DLD1 (cell line): ENCODE results near the gene DGLUCY.
"Not testable (repeated sequence)": the region's sequence is repeated elsewhere in the genome, so short reads cannot be mapped to it uniquely, and the experiment has no call there.

Experiments used
- in situ Hi-C: cut with HindIII; loops from 2 replicates; pipeline ENCODE4 v1.10.0; 2017; ENCODE audit warnings: low sequenced_read_pairs

Gene DGLUCY

DNA sequence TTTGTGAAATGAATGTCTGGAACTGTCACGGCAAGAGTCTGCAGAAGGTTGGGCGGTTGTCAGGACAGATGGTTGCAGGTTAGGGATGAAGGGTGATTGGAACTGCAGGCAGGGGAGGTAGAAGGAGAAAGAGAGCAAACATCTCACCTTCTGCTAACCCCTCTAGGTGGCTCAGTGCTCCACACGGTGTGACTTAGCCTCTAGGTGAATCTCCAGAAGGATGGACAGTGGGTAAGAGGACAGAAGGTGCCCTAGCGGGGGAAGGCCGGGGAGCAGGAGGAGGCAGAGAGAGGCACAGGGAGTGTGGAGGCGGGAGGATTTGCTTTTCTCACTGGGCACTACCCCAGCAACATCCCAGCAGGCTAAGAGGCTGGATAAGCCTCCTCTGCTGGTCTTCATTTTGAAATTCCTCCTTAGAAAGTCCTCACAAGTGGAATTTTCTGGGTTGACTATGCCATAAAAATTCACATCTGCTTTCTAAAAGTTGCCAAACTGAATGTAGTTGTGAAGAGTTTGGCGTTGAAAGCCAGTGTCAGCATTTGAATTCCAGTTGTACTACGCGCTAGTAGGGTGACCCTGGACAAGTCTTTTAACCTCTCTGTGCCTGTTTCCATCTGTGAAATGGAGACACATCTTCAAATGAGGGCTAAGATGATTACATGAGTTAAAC, 141.3 kb downstream of the DGLUCY start:
- in situ Hi-C loops = no loop called here

DNA sequence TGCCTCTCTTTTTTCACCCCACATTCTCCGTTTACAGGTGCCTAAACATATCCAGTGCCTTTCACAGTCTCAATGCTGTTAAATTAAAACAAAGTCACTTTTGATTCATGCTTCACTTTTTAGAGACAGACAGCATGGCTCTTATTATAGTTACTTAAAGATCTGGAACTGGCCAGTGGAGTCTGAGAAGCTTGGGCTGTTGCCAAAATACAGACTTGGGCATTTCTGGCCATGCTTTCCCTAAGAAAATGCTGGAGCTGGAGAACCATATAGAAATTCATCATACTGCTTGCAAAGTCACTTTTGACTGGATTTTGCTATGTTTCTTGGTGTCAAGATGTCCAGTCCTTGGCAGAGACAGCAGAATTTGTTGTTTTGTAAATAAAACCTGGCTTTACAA, 142.8 kb downstream of the DGLUCY start:
- in situ Hi-C loops = no loop called here

DNA sequence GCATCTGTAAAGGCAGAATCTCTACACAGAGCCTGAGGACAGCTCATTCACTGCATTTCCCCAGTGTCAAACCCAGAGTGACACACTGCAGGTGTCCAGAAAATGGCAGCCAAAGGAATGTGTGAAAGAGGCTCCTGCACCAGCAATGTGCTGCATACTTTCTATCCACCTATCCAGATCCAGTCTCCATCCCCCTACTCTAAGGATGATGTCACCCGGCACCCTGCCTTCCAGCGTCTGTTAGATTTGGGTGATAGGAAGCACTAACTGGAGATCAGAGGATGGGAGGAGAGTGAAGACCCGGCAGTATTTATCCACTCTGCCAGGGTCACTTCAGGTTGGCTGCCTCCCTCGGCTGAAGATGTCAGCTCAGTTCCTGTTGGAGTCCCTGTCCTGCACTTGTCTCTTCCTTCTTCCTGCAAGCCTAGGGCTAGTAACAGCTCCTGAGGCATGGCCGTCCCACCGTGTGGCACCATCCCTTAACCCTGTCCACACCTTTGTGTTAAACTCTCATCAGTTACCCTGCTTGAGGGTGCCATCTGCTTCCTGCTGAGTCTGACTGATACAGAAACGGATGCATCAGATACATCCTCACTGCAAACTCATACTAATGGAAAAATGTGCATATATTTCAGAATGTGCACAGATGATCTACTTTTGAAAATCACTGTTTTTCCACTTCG, 143.6 kb downstream of the DGLUCY start:
- in situ Hi-C loops = no loop called here

DNA sequence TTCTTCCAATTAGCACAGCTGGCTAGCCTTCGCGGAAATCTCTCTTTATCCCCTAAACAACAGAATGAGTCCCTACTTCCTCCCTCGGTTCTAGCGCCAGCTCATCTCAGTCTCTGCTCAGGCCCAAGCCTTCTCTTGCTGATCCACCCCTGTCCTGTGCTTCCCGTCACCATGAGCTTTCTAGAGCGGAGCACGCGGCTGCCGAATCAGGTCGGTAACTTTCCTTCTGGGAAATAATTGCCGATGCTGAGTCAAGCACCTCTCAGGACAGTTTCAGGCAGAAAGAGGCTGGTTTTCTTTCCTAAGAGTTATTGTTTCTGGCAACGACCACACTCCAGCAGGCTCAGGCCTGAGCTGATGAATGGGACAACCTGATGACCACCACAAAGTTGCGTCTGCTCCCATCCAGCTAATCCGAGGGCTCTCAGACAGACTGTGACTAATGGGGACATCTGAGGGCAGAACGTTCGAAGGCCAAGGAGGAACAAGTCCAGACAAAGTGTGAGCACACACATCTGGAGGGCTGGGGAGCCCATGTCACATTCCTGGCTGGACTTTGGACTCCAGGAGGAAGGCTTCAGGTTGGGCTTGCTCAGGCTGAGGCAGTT, 144.2 kb downstream of the DGLUCY start:
- in situ Hi-C loops = no loop called here

DNA sequence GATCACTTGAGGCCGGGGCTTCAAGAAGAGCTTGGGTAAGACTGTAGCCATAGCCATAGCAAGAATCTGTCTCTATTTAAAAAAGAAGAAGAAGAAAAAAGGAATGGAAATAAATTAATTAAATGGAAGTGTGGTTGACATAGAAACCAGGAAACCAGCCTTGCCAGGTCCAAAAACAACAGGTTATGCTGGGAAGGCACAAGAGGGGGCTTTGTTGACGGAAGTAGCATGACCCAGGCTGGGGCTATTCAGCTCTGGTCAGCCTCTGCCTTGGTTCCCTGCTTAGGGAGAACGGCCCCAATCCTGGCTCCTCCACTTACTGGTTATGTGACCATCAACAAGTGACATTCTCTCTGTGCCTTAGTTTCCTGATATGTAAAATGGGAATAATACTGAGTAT, 145.0 kb downstream of the DGLUCY start:
- in situ Hi-C loops = no loop called here

DNA sequence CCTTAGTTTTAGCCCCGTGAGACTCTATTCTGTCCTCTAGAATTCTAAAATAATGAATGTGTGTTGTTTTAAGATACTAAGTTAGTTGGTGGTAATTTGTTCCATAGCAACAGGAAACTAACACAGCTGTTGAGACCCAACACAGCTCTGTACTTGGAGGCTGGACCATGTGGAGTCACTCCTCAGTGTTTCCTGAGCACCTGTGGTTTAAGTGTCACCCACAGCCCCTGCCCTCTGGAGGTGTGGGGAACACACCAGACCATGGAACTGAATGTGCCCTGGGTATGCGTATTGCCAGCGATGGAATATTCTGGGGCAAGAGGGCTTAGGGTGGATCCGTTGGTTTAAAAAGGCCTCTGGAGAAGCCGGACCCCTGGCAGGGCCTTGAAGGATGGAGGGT, 147.2 kb downstream of the DGLUCY start:
- in situ Hi-C loops = no loop called here

DNA sequence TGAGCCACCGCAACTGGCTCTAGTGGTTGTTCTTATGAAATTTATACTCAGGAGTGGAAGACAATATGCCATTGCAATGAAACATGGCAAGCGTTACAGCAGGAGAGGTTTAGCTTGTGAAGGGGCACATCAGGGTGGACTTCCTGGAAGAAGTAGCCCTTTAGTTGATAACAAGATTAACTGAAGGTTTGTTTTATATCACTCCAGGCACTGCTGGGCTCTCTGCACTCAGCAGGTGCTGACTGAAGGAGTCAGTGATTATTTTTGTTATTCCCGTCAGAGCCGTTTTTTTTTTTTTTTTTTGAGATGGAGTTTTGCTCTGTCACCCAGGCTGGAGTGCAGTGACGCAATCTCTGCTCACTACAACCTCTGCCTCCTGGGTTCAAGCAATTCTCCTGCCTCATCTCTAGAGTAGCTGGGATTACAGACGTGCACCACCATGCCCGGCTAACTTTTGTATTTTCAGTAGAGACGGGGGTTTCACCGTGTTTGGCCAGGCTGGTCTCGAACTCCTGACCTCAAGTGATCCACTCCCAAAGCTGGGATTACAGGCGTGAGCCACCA, 148.2 kb downstream of the DGLUCY start:
- in situ Hi-C loops = no loop called here

DNA sequence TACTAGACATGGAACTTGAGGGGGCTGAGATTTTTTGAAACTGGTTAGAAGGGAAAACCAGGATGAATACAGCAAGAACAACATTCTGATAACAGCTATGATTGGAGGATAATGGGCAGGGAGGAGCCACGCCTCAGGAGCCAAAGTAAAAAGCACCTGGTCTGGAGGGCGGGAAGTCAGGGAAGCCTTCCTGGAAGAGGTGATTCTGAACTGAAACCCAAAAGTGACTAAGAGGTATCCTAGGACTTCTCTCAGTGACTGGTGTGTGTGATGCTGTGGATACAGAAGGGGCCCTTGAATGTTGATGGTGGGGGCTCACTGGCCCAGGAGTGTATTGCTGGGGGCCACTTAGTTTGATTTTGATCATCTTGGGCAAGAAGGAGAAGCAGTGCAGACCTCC, 149.5 kb downstream of the DGLUCY start:
- in situ Hi-C loops = no loop called here

DNA sequence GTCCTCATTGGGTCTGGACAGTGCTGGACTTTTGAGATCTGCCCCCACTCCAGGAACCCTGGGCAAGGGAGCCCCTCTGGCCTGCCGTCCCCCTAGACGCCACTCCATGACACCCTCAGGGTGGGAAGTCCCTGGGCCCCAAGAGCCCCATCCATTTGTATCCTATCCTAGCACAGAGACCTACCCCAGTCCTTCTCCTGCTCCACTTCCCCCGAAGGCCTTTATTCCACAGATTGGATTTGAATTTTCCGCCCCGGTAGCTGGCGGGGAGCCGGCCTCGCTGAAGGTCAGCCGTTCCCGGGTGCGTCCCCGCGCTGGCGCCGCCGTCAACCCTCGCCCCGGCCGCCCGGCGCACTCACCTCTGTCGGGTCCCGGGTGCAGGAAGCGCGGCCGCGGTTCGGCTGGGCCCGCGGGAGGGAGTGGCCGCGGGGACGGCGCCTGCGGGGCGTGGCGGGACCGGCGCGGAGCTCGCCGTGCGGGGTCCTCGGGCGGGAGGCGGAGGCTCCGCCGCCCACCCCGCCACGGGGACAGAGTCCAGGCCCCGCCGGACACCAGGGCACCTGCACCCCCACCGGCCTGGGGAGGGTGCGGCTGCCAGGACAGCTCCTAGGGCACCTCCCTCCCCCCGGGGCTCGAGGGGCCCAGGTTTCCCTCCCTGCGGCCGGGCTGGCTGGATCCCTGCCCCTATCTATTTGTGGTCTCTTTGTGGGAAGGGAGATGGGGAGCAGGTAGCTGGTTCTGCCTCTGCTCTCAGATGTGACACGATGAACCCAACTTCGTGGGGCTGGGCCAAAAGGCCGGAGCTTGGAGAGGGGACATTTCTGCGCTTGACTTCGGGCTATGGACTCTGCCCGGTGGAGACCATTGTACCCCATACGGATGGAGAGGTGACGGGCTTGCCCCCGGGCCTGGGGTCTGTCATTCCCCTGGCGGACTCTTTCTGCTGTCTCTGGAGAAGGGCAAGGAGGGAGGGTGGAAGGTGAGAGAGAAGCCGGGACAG, 150.6 kb downstream of the DGLUCY start:
- in situ Hi-C loops = no loop called here

DNA sequence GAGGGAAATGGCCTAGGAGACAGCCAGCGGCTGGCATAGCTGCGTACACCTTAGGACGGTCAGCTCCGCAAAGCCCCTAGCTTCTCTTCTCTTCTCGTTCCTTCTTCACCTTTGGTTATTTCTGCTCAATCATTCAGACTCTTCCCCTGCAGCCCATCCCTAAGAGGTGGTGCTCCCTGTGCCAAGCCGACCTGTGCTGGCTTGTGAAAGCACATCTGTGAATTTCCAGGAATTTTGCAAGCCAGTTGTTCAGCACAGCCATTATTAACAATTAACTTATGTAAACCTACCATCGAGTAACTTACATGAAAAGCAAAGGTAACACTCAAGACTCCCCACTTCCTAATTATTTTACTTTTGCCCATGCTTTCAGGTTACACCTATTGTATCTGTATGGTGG, 151.5 kb downstream of the DGLUCY start:
- in situ Hi-C loops = no loop called here

DNA sequence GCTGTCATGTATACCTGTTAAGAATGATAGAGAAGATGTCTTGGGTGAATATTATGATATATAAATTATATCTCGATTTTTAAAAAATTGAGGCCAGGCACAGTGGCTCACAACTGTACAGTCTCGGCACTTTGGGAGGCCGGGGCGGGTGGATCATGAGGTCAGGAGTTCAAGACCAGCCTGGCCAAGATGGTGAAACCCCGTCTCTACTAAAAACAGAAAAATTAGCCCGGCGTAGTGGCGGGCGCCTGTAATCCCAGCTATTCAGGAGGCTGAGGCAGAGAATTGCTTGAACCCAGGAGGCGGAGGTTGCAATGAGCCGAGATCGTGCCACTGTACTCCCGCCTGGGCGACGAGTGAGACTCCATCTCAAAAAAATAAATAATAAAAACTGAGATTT, 152.4 kb downstream of the DGLUCY start:
- in situ Hi-C loops = not testable (repeated sequence)

DNA sequence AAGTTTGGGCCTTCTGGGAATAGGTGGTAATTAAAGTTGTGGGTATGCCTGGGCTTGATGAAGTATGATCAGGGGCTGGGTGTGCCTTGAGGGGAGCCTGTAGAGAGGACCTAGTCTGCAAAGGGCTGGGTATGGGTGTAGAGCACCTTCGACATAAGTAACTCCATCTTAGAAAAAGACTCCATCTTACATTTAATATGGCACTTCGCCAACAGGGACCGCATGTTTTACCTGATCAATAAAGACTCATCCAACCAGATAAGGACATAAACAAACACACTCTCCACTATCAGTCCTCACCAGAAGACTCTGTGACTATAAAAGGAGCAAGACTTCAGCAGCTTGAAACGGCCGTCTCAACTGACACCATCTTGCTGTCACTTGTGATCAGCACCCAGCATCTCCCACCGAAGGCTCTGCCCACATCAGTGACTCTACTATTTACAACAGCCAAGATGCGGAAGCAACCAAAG, 154.1 kb downstream of the DGLUCY start:
- in situ Hi-C loops = no loop called here

DNA sequence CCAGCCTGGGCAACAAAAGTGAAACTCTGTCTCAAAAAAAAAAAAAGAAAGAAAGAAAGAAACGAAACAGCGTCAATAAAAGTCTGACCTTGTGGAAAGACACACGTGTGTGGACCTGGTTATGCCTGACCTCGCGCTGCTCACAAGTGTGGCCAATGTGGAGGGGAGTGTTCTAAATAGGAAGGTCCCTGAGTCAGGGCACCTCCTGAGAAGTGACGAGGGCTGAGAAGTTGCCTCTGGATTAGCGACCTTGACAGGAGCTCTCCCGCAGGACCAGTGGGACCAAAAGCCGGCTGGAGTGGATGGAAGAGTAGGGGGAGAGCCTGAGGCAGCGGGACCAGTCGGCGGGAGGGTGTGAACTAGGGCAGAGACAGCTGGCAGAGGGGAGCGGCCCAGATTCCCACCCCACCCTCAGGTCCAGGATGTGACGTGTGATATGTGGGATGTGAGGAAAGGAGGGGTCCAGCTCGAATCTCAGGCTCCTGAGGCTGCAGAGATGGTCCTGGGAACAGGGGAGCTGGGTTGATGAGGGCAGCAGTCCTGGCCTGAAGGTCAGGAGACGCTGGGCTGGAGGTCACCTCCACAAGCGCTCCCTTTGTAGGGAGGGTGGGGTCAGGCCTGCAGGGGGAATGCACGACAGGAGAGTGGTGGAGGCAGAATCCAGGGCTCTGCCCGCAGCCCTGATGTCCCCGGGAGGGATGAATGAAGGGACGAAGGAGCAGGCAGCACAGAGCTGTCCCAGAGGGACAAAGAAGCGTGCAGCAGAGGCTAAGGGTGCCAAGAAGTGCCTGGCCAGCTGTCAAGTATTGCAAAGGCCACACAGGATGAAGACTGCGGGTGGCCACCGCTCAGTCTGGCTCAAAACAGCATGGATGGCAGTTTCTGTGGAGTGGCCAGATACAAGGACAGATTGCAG, 155.5 kb downstream of the DGLUCY start:
- in situ Hi-C loops = no loop called here

DNA sequence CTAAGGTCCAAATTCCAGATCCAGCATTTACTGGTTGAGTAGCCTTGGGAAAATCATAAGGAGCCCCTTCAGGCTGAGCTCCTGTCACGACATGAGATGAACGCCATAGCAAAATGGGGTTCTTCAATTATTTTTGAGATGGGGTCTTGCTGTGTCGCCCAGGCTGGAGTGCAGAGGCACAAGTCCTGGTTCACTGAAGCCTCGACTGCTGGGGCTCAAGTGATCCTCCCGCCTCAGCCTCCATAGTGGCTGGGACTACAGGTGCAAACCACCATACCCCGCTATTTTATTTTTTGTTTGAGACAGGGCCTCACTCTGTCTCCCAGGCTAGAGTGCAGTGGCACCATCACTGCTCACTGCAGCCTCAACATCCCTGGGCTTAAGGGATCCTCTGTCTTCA, 156.3 kb downstream of the DGLUCY start:
- in situ Hi-C loops = no loop called here

DNA sequence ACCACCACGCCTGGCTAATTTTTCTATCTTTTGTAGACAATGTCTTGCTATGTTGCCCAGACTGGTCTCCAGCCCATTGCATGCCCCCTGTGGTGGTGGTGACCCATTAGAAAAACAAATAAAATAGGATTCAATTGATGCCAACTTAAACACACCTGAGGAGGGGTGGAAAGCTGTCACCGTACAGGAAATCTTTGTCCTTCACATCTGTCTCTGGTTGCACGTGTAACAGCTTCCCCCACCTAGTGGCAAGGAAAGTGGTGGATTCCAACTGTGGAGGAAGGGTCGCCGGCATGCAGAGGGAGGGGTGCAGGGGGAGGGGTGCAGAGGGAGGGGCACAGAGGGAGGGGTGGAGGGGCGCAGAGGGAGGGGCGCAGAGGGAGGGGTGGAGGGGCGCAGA, 156.7 kb downstream of the DGLUCY start:
- in situ Hi-C loops = no loop called here

DNA sequence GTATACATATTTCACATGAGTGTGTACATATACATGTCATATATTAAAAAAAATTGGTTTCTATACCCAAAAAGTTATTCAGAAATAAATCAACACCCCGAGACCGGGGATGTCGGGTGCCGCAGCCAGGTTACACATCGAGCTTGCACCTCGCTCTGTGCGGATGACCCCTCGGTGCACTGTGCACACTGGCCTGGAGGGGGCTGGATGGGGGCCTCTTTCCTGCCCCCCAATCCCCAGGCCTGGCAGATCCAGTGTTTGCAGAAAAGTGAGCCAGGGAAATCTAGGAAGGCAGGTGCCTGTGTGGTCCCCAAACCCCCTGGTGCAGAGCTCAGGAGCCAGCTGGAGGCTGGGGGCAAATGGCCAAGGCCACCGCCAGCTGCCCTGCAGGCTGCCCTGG, 157.8 kb downstream of the DGLUCY start:
- in situ Hi-C loops = no loop called here

DNA sequence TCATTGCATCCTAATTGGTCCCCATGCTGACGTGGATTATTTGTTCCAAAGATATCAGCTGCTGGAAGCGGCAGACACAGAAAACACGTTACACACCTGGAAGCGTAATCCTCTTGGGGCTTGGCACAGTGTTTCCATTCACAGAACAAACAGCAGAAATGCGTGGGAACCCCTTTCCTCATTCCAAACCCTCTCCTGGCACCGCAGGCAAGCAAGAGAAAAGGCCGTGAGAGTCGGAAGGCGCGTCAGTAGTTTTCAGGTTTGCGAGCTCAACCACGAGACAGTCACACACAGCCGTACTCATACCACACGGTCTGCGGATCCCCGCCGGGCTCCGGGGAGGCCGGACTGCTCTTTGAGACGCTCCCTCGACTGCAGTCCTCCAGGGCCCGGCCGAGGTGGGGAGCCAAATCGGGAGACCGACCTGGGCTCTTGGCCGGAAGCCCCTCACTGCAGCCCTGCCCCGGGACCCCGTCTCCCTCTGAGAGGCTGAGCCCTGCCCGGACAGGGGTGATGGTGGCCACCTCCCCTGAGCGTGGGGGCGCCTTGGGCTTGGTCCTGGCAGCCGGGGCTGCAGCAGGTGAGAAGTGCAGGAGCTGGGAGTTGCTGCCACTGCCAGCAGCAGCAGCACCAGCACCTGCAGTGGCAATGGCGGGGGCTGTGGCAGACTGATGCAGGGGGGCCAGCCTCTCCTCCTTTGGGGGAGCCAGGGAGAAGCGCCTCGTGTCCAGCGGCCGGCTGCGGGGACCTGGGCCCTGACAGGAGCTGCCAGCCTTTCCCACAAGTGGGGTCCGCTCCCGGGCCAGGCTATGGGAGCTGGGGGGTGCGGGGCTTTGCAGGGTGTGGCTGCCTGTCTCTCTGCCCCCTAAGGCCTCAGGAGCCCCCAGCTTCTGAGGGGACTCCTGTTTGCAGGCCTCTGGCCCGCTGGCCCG, 158.7 kb downstream of the DGLUCY start:
- in situ Hi-C loops = no loop called here

DNA sequence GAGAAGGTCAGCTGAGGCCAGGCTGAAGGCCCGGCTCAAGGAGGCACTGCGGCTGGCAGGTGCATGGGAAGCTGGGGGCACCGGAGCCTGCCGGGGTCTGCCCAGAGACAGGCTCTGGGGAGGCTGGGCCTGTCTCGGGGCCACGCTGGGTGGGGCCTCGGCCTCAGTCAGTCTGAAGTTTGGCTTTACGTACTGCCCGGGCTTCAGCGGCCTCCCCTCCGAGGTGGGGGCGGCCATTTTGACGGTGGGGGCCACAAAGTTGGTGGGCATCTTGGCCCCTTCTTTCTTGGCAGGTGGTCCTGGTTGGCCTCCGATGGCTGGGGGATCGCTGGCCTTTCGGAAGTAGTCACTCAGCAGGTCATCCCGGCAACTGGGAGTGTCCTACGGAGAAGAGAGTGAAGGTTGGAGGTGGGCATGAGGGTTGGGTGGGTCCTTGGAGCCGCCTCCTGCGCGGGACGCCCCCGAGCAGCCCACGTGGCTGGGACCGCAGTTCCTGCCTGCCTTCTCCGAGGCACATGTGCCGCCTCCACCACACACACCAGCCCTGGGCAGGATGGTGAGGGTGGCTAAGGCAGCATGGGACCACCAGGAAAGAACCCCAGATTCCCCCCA, 159.5 kb downstream of the DGLUCY start:
- in situ Hi-C loops = no loop called here
